HFFc6 (cell line): ENCODE results near the gene FSTL3. TPM values are rescaled to one million over a fixed set of nuclear protein-coding genes. Genes with fewer than 3 reads are reported as not detected.

Experiments
- DNase-seq: peaks from one replicate; pipeline ENCODE4 v3.0.0-alpha.2; 2018
- H3K27ac Mint-ChIP-seq: 2 replicates; pipeline ENCODE4 v1.8.0; 2020; ENCODE audit warnings: mild to moderate bottlenecking, mixed read lengths
- H3K27me3 Mint-ChIP-seq: 2 replicates; pipeline ENCODE4 v1.8.0; 2021; ENCODE audit warnings: mild to moderate bottlenecking, moderate library complexity, mixed read lengths; ENCODE audit not compliant: insufficient read depth
- H3K36me3 Mint-ChIP-seq: 2 replicates; pipeline ENCODE4 v1.8.0; 2021; ENCODE audit warnings: low read depth, mixed read lengths
- H3K4me1 Mint-ChIP-seq: 2 replicates; pipeline ENCODE4 v1.8.0; 2020; ENCODE audit warnings: low read depth, mixed read lengths
- H3K4me3 Mint-ChIP-seq: 2 replicates; pipeline ENCODE4 v1.8.0; 2020; ENCODE audit warnings: mild to moderate bottlenecking, moderate library complexity, mixed read lengths
- H3K9me3 Mint-ChIP-seq: 2 replicates; pipeline ENCODE4 v1.8.0; 2020; ENCODE audit warnings: mild to moderate bottlenecking, mixed read lengths
- total RNA-seq, 6 experiments: library from RNA; stranded (reverse); fragmentation: NEBNext Ultra II Directional; extraction: Animal tissue kit (Norgen Biotek cat#: 25700); gene quantifications; 2 replicates in 1 of 6; 3 replicates in 5 of 6; pipeline ENCODE4 v1.2.3, GENCODE V29; 2021
- TF ChIP-seq, protein P1 (sequence below): fragments of 200-600 bp; sonication (generic); IDR thresholded peaks from 2 replicates; pipeline ENCODE4 v1.5.0; 2021; ENCODE audit warnings: antibody characterized with exemption, mild to moderate bottlenecking

FSTL3 gene
- total RNA-seq, 6 experiments from 2014 or later, result 97.1 to 123 (median 101) TPM

GRCh38 chr19:682678-683320 lies 6.6 kb downstream of the FSTL3 start:
- Mint-ChIP-seq H3K27me3 (peaks cover 3% of the 10 kb centered on the region), H3K9me3 (no peaks in the 10 kb centered on the region), H3K36me3 (no peaks in the 10 kb centered on the region), H3K27ac (no peak overlapping the region; the same call in 1 of the 2 replicates), H3K4me1 (peaks cover 15% of the 10 kb centered on the region), H3K4me3 (no peak overlapping the region)
- TF ChIP-seq, protein P1, sequence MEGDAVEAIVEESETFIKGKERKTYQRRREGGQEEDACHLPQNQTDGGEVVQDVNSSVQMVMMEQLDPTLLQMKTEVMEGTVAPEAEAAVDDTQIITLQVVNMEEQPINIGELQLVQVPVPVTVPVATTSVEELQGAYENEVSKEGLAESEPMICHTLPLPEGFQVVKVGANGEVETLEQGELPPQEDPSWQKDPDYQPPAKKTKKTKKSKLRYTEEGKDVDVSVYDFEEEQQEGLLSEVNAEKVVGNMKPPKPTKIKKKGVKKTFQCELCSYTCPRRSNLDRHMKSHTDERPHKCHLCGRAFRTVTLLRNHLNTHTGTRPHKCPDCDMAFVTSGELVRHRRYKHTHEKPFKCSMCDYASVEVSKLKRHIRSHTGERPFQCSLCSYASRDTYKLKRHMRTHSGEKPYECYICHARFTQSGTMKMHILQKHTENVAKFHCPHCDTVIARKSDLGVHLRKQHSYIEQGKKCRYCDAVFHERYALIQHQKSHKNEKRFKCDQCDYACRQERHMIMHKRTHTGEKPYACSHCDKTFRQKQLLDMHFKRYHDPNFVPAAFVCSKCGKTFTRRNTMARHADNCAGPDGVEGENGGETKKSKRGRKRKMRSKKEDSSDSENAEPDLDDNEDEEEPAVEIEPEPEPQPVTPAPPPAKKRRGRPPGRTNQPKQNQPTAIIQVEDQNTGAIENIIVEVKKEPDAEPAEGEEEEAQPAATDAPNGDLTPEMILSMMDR, result no peak
- DNase-seq, result no peak

- H3K4me1 Mint-ChIP-seq, result peaks cover 7% of the 10 kb centered on the region
- no peak for DNase-seq
- H3K36me3 Mint-ChIP-seq, result no peaks in the 10 kb centered on the region
- no peak overlapping the region for H3K27ac Mint-ChIP-seq
- H3K4me3 Mint-ChIP-seq, result no peak overlapping the region
- H3K9me3 Mint-ChIP-seq, result no peaks in the 10 kb centered on the region
- TF ChIP-seq, protein P1, result no peak
- H3K27me3 Mint-ChIP-seq, result peaks cover 2% of the 10 kb centered on the region
These were observed 9.3 kb downstream of the FSTL3 start for GRCh38 chr19:685454-685931.

- TF ChIP-seq, protein P1, result no peak
- Mint-ChIP-seq H3K9me3 (no peaks in the 10 kb centered on the region), H3K4me3 (no peak overlapping the region), H3K4me1 (peaks cover 7% of the 10 kb centered on the region), H3K27me3 (peaks cover 2% of the 10 kb centered on the region), H3K36me3 (no peaks in the 10 kb centered on the region), H3K27ac (no peak overlapping the region)
- no peak for DNase-seq
These were observed 10.6 kb downstream of the FSTL3 start for GRCh38 chr19:686589-687297.

DNA sequence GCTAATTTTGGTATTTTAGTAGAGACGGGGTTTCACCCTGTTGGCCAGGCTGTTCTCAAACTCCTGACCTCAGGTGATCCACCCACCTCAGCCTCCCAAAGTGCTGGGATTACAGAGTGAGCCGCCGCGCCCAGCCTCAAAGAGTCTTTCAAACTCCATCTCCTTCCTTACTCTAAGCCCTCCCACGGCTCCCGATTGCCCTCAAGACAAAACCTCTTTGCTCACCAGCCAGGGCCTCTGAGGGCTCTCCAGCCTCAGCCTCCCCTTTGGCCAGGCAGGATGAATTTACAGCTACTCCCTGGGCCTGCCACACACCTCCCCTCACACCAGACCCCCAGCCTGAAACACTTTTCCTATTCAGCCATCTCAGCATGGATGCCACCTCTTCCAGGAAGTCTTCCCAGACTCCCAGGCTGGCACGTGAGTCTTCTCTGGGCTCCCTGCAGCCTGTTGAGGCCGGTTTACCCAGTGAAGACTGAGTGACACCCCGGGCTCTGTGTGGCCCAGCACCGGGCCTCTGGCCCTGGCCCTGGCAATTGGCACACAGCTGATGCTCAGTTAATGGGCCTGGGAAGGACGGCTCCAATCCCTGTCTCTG lies 11.5 kb downstream of the FSTL3 start:
- no peak for DNase-seq
- TF ChIP-seq, protein P1, result no peak
- Mint-ChIP-seq H3K27ac (no peak overlapping the region), H3K36me3 (no peaks in the 10 kb centered on the region), H3K4me1 (peaks cover 7% of the 10 kb centered on the region), H3K27me3 (peaks cover 2% of the 10 kb centered on the region), H3K9me3 (no peaks in the 10 kb centered on the region), H3K4me3 (no peak overlapping the region; the same call in 1 of the 2 replicates)

DNA sequence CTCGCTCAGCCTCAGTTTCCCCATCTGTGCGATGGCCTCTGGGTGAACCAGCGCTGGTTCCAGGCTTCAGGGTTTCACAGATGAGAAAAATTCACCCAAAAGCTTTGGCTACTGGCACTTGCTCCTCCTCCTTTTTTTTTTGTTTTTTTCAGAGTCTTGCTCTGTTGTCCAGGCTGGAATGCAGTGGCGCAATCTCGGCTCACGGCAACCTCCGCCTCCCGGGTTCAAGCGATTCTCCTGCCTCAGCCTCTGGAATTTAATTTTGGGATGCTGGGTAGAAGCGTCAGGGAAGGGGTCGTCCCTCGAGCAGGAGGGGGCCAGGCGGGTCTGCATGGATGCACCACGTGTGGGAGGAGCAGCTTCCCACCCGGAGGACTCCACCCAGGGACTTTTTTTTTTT lies 12.0 kb downstream of the FSTL3 start:
- H3K27me3 Mint-ChIP-seq, result peaks cover 2% of the 10 kb centered on the region
- H3K4me1 Mint-ChIP-seq, result peaks cover 7% of the 10 kb centered on the region
- H3K9me3 Mint-ChIP-seq, result no peaks in the 10 kb centered on the region
- no peak overlapping the region; the same call in 1 of the 2 replicates for H3K4me3 Mint-ChIP-seq
- no peaks in the 10 kb centered on the region for H3K36me3 Mint-ChIP-seq
- no peak overlapping the region for H3K27ac Mint-ChIP-seq
- TF ChIP-seq, protein P1, result no peak
- peak; percentile 21 for DNase-seq
